Activated CD4-positive, alpha-beta memory T cell treated with anti-CD3 and anti-CD28 coated beads, Interleukin-2, amount 10 ng/mL, durations not matched to agents 7 days and 5 days (primary cell): ENCODE measurements around the gene SAMHD1. TPM values are rescaled to one million over a fixed set of nuclear protein-coding genes. Genes with fewer than 3 reads are reported as not detected.

Experiments
- CTCF ChIA-PET: fragments of 350-600 bp; sonication (Branson Sonifier 250); formaldehyde crosslinking; loops from one replicate; lab custom pipeline; 2021; ENCODE audit warnings: antibody characterized with exemption, inconsistent platforms; lab: Charles Lee
- POLR2A ChIA-PET: fragments of 350-600 bp; sonication (Branson Sonifier 250); formaldehyde crosslinking; loops from one replicate; lab custom pipeline; 2021; ENCODE audit warnings: antibody characterized with exemption; lab: Charles Lee
- DNase-seq: peaks from one replicate; pipeline ENCODE4 v3.0.0-alpha.2; 2020
- H3K27ac Mint-ChIP-seq: one replicate; pipeline ENCODE4 v1.8.0; 2021; ENCODE audit warnings: mild to moderate bottlenecking, mixed read lengths
- H3K27me3 Mint-ChIP-seq: one replicate; pipeline ENCODE4 v1.8.0; 2021; ENCODE audit warnings: mixed read lengths
- H3K36me3 Mint-ChIP-seq: one replicate; pipeline ENCODE4 v1.8.0; 2021; ENCODE audit warnings: low read depth, mixed read lengths
- H3K4me1 Mint-ChIP-seq: one replicate; pipeline ENCODE4 v1.8.0; 2021; ENCODE audit warnings: mixed read lengths
- H3K4me3 Mint-ChIP-seq: one replicate; pipeline ENCODE4 v1.8.0; 2021; ENCODE audit warnings: mild to moderate bottlenecking, mixed read lengths
- H3K9me3 Mint-ChIP-seq: one replicate; pipeline ENCODE4 v1.8.0; 2021; ENCODE audit warnings: mixed read lengths
- total RNA-seq, 2 experiments: library from RNA; stranded (reverse); gene quantifications; one replicate each; pipeline ENCODE4 v1.2.3, GENCODE V29; 2021

The SAMHD1 gene
- total RNA-seq, 2 experiments from 2014 or later, result 272 TPM

DNA sequence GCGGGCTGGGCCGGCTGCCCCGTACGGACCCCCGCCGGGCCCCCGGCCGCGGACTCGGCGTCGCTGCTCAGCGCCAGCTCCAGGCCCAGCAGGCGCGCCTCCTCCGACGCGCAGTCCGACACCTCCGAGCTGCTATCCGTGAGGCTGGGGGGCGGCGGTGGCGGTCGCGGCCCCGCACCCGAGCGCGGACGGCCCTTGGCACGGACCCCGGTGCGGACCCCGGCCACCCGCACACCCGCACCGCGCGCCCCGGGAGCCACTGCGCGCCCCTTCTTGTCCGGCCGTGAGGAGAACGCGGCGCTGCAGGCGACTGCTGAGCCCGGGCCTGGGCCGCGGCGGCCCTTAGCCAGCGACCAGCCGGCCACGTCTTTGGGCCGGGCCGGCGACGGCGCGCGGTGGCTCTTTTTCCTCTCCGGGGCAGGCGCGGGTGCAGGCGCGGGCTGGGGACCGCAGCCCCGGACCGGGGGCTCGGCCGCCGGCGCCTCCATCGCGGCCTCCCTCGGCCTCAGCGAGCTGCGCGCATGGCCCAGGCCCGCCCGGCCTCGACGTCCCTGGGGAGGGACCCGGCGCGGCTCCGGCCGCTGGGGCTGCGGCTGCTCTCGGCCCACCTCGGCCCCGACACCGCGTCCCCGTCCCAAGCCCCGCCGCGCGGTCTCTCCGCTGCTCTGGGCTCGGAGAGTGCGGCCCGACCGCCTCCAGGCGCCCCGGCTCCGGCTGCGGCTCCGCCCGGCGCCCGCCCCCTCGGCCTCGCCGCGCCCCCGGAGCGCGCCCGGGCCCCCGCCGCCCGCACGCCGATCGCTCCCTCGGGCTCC is 88.4 kb downstream of the SAMHD1 start:
- ChIA-PET POLR2A (interaction anchor here (1.0 to 1.7 kb wide), 4 partner anchors 11 to 269 kb away, joined by 3 to 5 read pairs (median 4); no protein-coding TSS in a partner anchor), CTCF (interaction anchor here (0.6 to 2.0 kb wide), 11 partner anchors 8 to 1195 kb away, joined by 3 to 14 read pairs (median 5); no protein-coding TSS in a partner anchor)
- H3K9me3 Mint-ChIP-seq, result no peaks in the 10 kb centered on the region
- no peak for DNase-seq
- no peak overlapping the region for H3K4me3 Mint-ChIP-seq
- H3K27ac Mint-ChIP-seq, result no peak overlapping the region
- H3K4me1 Mint-ChIP-seq, result peaks cover 15% of the 10 kb centered on the region
- peaks cover 46% of the 10 kb centered on the region for H3K27me3 Mint-ChIP-seq
- no peaks in the 10 kb centered on the region for H3K36me3 Mint-ChIP-seq

DNA sequence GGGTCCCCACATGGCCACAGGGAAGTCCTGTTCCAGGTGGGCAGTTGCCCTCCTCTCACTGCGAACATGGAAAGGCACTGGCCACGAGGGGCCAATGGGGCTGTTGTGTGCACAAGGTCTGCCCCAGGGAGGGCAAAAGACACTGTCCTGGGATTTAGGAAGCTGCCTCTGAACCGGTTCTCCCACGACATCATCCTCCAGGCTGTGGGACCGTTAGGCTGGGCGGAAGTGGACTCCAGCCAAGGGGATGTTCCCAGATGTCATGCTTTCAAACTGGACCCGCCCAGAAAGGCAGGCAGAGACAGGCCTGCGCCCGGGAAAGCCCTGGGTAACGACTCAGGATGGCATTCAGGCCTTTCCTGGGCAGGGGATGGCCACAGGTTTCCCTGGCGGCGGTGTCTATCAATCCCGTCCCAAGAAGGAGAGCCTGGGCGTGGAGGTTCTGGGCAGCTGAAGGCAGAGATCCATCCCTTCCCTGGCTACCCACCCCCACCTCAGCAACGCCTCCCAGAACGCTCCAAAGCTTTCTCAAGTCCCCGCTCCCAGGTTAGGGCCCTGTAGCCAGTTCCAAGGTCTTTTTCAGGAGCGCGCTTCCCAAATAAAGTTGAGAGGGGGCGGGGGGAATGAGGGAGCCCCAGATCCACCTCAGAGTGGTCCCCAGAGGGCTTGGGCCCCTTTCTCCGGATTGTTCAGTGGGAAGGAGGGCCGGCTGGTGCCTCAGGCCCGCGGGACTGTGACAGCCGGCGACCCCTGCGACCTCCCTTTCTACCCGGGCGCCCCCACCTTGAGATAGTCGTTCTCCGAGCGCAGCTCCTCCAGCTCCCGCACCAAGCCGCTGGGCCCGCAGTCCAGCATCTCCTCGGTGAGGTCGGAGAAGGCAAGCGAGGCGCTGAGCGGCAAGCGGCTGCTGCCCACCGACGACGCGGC is 89.4 kb downstream of the SAMHD1 start:
- ChIA-PET CTCF (interaction anchor here (1.3 to 1.9 kb wide), 2 partner anchors 129 to 869 kb away, joined by 3 to 7 read pairs; no protein-coding TSS in a partner anchor), POLR2A (no interaction called here)
- peaks cover 17% of the 10 kb centered on the region for H3K4me1 Mint-ChIP-seq
- H3K27me3 Mint-ChIP-seq, result peaks cover 46% of the 10 kb centered on the region
- DNase-seq, result no peak
- peak overlapping the region; percentile 36 for H3K4me3 Mint-ChIP-seq
- no peak overlapping the region for H3K27ac Mint-ChIP-seq
- no peaks in the 10 kb centered on the region for H3K36me3 Mint-ChIP-seq
- no peaks in the 10 kb centered on the region for H3K9me3 Mint-ChIP-seq

- no peak for DNase-seq
- Mint-ChIP-seq H3K27me3 (peaks cover 45% of the 10 kb centered on the region), H3K27ac (no peak overlapping the region), H3K4me1 (peaks cover 23% of the 10 kb centered on the region), H3K9me3 (no peaks in the 10 kb centered on the region), H3K4me3 (peak overlapping the region; percentile 36), H3K36me3 (no peaks in the 10 kb centered on the region)
- POLR2A ChIA-PET, result no interaction called here
- CTCF ChIA-PET, result no interaction called here
Observed at GRCh38 chr20:36861625-36861874, 90.0 kb downstream of the SAMHD1 start.

DNA sequence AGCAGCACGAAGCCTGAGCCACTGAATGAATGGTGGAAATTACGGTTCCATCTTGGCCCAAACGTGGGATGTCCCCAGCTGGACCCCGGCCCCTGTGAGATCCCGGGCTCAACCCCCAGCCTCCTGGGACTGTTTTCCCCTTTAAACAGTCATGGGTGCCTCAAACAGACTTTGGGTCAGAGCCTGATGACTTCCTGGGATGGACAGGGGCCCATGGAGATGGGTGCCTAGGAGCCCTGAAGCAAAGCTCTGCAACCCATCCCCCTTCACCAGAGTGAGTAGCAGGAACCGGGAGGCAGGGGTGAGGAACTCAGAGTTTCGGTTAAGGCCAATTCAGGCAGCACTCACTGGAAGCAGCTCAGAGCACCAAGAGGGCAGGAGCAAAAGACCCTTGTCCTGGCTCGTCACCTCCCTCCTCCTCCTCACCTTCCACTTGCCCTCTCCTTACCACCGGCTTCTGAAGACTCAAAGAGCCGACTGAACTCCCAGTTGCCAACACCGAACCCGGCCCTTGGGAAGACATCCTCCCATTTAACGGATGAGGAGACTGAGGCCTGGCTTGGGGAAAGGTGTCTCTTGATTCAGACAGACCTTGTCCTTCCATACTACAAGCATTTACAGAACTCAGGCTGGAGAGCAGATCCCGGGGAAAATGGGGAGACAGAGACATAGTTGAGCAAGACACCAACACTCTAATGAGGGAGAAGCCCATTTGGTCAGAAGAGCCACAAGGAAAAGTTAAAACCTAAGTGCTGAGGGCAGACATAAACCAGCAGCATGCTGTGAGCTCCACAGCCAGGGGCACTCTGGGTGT is 90.5 kb downstream of the SAMHD1 start:
- Mint-ChIP-seq H3K4me3 (peak overlapping the region; percentile 17), H3K9me3 (no peaks in the 10 kb centered on the region), H3K27ac (no peak overlapping the region), H3K27me3 (peaks cover 39% of the 10 kb centered on the region), H3K4me1 (peaks cover 26% of the 10 kb centered on the region), H3K36me3 (no peaks in the 10 kb centered on the region)
- no peak for DNase-seq
- ChIA-PET POLR2A (interaction anchor here (0.5 to 0.7 kb wide), 2 partner anchors 111 to 204 kb away, joined by 3 read pairs; no protein-coding TSS in a partner anchor), CTCF (no interaction called here)

- DNase-seq, result no peak
- H3K9me3 Mint-ChIP-seq, result no peaks in the 10 kb centered on the region
- H3K27me3 Mint-ChIP-seq, result peaks cover 33% of the 10 kb centered on the region
- CTCF ChIA-PET, result no interaction called here
- POLR2A ChIA-PET, result interaction anchor here (0.5 to 0.7 kb wide), 2 partner anchors 110 to 203 kb away, joined by 3 read pairs; no protein-coding TSS in a partner anchor
- H3K4me1 Mint-ChIP-seq, result peaks cover 23% of the 10 kb centered on the region
- H3K27ac Mint-ChIP-seq, result no peak overlapping the region
- H3K36me3 Mint-ChIP-seq, result no peaks in the 10 kb centered on the region
- no peak overlapping the region for H3K4me3 Mint-ChIP-seq
Observed at GRCh38 chr20:36860339-36860738, 91.2 kb downstream of the SAMHD1 start.

GRCh38 chr20:36859700-36860330 is 91.7 kb downstream of the SAMHD1 start:
- peaks cover 27% of the 10 kb centered on the region for H3K27me3 Mint-ChIP-seq
- no peak for DNase-seq
- H3K36me3 Mint-ChIP-seq, result no peaks in the 10 kb centered on the region
- H3K9me3 Mint-ChIP-seq, result no peaks in the 10 kb centered on the region
- peaks cover 17% of the 10 kb centered on the region for H3K4me1 Mint-ChIP-seq
- ChIA-PET CTCF (interaction anchor here (0.9 to 1.0 kb wide), 2 partner anchors 10 to 24 kb away, joined by 3 read pairs; no protein-coding TSS in a partner anchor), POLR2A (no interaction called here)
- H3K27ac Mint-ChIP-seq, result no peak overlapping the region
- no peak overlapping the region for H3K4me3 Mint-ChIP-seq

GRCh38 chr20:36859282-36859555 is 92.3 kb downstream of the SAMHD1 start:
- no peak overlapping the region for H3K27ac Mint-ChIP-seq
- DNase-seq, result no peak
- ChIA-PET POLR2A (no interaction called here), CTCF (interaction anchor here (0.9 to 1.0 kb wide), 2 partner anchors 10 to 23 kb away, joined by 3 read pairs; no protein-coding TSS in a partner anchor)
- H3K9me3 Mint-ChIP-seq, result no peaks in the 10 kb centered on the region
- no peaks in the 10 kb centered on the region for H3K36me3 Mint-ChIP-seq
- peaks cover 15% of the 10 kb centered on the region for H3K4me1 Mint-ChIP-seq
- peaks cover 24% of the 10 kb centered on the region for H3K27me3 Mint-ChIP-seq
- no peak overlapping the region for H3K4me3 Mint-ChIP-seq

GRCh38 chr20:36856691-36857635 is 94.5 kb downstream of the SAMHD1 start:
- no peak overlapping the region for H3K4me3 Mint-ChIP-seq
- peak; percentile 57 for DNase-seq
- no peaks in the 10 kb centered on the region for H3K9me3 Mint-ChIP-seq
- H3K4me1 Mint-ChIP-seq, result peaks cover 12% of the 10 kb centered on the region
- no peaks in the 10 kb centered on the region for H3K36me3 Mint-ChIP-seq
- CTCF ChIA-PET, result interaction anchor here (0.6 to 2.6 kb wide), 3 partner anchors 22 to 48 kb away, joined by 3 to 13 read pairs (median 7); no protein-coding TSS in a partner anchor
- H3K27ac Mint-ChIP-seq, result peak overlapping the region; percentile 41
- POLR2A ChIA-PET, result interaction anchor here (1.6 to 2.4 kb wide), 3 partner anchors 10 to 213 kb away, joined by 4 to 8 read pairs (median 6); no protein-coding TSS in a partner anchor
- H3K27me3 Mint-ChIP-seq, result peaks cover 18% of the 10 kb centered on the region

GRCh38 chr20:36856195-36856594 is 95.3 kb downstream of the SAMHD1 start:
- ChIA-PET CTCF (interaction anchor here (0.6 to 2.6 kb wide), 3 partner anchors 21 to 47 kb away, joined by 3 to 13 read pairs (median 7); no protein-coding TSS in a partner anchor), POLR2A (interaction anchor here (1.6 to 2.4 kb wide), 3 partner anchors 10 to 212 kb away, joined by 4 to 8 read pairs (median 6); no protein-coding TSS in a partner anchor)
- Mint-ChIP-seq H3K4me3 (no peak overlapping the region), H3K27ac (no peak overlapping the region), H3K36me3 (no peaks in the 10 kb centered on the region), H3K4me1 (peaks cover 12% of the 10 kb centered on the region), H3K27me3 (peaks cover 10% of the 10 kb centered on the region), H3K9me3 (no peaks in the 10 kb centered on the region)
- DNase-seq, result no peak

DNA sequence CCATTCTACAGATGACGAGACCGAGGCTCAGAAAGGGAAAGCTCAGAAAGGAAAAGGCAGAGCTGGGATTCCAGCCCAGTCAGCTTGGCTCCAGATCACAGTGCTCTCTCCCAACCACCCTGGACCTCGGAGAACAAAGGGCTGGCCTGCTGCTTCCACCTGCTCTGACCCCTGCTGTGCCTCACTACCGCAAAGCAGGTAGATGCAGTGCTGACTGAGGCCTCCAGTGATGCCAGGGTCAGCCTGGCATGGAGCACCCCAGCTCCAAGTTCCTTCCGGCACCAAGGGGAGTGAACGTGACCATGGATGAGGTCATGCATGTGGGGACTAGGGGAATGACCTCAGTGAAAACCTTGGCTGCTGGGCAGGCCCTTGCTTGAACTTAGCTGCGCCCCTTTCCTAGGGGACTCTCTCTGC is 96.3 kb downstream of the SAMHD1 start:
- Mint-ChIP-seq H3K27ac (no peak overlapping the region), H3K36me3 (no peaks in the 10 kb centered on the region), H3K4me1 (peaks cover 12% of the 10 kb centered on the region), H3K27me3 (peaks cover 6% of the 10 kb centered on the region), H3K4me3 (no peak overlapping the region), H3K9me3 (no peaks in the 10 kb centered on the region)
- POLR2A ChIA-PET, result interaction anchor here (1.8 to 2.4 kb wide), 2 partner anchors 9 to 20 kb away, joined by 6 to 8 read pairs; no protein-coding TSS in a partner anchor
- no peak for DNase-seq
- CTCF ChIA-PET, result interaction anchor here (0.6 to 2.3 kb wide), 2 partner anchors 9 to 862 kb away, joined by 3 to 8 read pairs; a partner anchor contains a TSS
